ENCODE measurements around the gene CRHR2.
"Not testable (repeated sequence)": the region's sequence is repeated elsewhere in the genome, so short reads cannot be mapped to it uniquely, and the experiment has no call there.

Gene CRHR2

DNA sequence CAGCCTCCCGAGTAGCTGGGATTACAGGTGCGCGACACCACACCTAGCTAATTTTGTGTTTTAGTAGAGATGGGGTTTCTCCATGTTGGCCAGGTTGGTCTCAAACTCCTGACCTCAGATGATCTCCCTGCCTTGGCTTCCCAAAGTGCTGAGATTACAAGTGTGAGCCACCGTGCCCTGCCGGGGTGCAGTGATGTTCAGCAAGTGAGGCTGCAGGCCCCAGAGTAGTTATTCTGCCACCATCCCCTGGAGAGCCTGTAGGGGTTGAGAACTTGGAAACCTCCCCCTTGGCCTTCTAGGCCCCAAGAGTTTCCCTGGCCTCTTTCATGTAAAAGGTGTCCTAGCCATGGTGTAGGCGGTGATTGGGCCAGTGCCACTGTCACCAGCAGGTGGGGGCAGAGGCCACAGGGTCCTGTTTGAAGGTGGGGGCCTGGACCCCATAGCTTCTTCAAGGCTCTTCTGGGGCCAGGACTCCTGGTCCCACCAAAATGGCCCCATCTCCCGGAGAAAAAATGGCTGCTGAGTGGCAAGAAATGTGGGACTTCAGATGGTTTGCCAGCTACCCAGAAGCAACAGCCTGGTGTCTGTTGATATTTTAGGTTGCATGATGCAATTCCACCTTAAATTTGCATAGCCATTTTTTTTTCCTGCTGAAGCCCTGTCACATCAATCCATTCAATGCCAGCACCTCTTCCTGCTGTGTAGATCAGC is 44.2 kb upstream of the CRHR2 start:
- no peaks in the 10 kb centered on the region for H3K27me3 ChIP-seq (ENCODE audit: insufficient read depth, insufficient read length)
- H3K36me3 ChIP-seq (ENCODE audit: insufficient read depth, insufficient read length, low read length) = no peaks in the 10 kb centered on the region
- no peak overlapping the region for H3K9ac ChIP-seq (ENCODE audit: insufficient read length, low read depth)
- no peak for DNase-seq (ENCODE audit: low read depth, low spot score)
- peaks cover 14% of the 10 kb centered on the region for H3K4me1 ChIP-seq (ENCODE audit: insufficient read depth, insufficient read length)
- TF ChIP-seq SUZ12 (IDR thresholded peaks at IDR 0.05; ENCODE audit: extremely low read depth, insufficient read depth, insufficient read length) (no peak), YY1 (IDR thresholded peaks at IDR 0.05; ENCODE audit: insufficient read depth, insufficient read length) (no peak), ZNF274 (IDR thresholded peaks at IDR 0.05; ENCODE audit: low read depth, low read length) (no peak)
- no peaks in the 10 kb centered on the region for H3K9me3 ChIP-seq (ENCODE audit: insufficient read depth, low read length)
- no peak overlapping the region for H3K4me3 ChIP-seq (ENCODE audit: insufficient read length, low read depth)

DNA sequence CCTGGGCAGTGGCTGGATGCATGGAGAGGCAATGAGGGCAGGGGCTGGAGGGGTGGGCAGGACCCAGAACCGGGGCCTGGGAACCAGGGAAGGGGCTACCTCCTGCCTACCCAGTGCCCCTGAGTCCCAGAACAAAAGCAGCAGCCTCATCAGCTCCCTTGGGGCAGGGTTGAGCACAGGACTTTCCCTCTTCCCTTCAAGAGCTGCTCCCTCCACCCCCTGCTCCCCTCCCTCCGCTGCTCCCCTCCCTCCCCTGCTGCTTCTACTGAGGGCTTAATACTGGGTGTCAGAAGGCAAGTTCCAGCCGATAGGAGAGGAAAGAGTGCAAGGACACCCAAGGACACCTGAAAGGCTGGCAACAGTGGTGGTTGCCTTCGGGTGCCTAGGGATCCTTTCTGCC is 41.5 kb upstream of the CRHR2 start:
- peaks cover 20% of the 10 kb centered on the region; the same call in 1 of the 2 replicates for H3K9me3 ChIP-seq (ENCODE audit: insufficient read depth, low read length)
- TF ChIP-seq ZNF274 (IDR thresholded peaks at IDR 0.05; ENCODE audit: low read depth, low read length) = no peak
- TF ChIP-seq YY1 (IDR thresholded peaks at IDR 0.05; ENCODE audit: insufficient read depth, insufficient read length) = no peak
- H3K4me1 ChIP-seq (ENCODE audit: insufficient read depth, insufficient read length) = peaks cover 12% of the 10 kb centered on the region
- no peak for DNase-seq (ENCODE audit: low read depth, low spot score)
- H3K36me3 ChIP-seq (ENCODE audit: insufficient read depth, insufficient read length, low read length) = no peaks in the 10 kb centered on the region
- H3K9ac ChIP-seq (ENCODE audit: insufficient read length, low read depth) = no peak overlapping the region
- no peaks in the 10 kb centered on the region for H3K27me3 ChIP-seq (ENCODE audit: insufficient read depth, insufficient read length)
- H3K4me3 ChIP-seq (ENCODE audit: insufficient read length, low read depth) = no peak overlapping the region

DNA sequence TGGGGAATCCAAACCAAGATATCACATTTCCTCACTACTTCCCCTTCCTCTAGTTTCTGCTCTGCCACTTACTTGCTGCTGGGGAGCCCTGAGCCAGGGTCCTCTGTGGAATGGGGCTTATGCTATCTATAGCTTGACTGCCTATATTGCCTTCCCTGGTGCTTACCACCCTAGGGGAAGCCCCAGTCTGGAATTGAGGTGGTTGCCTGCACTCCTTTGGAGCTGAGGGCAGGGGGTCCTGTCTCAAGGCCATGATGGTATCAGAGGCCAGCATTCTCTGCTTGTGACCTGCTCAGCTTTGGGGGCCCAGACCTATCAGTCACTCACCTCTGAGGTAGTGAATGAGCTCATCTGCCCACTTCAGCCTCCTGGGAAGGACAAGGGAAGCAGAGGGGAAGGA is 40.4 kb upstream of the CRHR2 start:
- DNase-seq (ENCODE audit: low read depth, low spot score) = no peak
- no peak for TF ChIP-seq SUZ12 (IDR thresholded peaks at IDR 0.05; ENCODE audit: extremely low read depth, insufficient read depth, insufficient read length)
- TF ChIP-seq ZNF274 (IDR thresholded peaks at IDR 0.05; ENCODE audit: low read depth, low read length) = no peak
- no peak for TF ChIP-seq YY1 (IDR thresholded peaks at IDR 0.05; ENCODE audit: insufficient read depth, insufficient read length)
- Histone ChIP-seq H3K27me3 (ENCODE audit: insufficient read depth, insufficient read length) (no peaks in the 10 kb centered on the region), H3K36me3 (ENCODE audit: insufficient read depth, insufficient read length, low read length) (no peaks in the 10 kb centered on the region), H3K4me3 (ENCODE audit: insufficient read length, low read depth) (no peak overlapping the region), H3K9ac (ENCODE audit: insufficient read length, low read depth) (no peak overlapping the region), H3K9me3 (ENCODE audit: insufficient read depth, low read length) (peaks cover 31% of the 10 kb centered on the region; the same call in 1 of the 2 replicates), H3K4me1 (ENCODE audit: insufficient read depth, insufficient read length) (peaks cover 10% of the 10 kb centered on the region)

DNA sequence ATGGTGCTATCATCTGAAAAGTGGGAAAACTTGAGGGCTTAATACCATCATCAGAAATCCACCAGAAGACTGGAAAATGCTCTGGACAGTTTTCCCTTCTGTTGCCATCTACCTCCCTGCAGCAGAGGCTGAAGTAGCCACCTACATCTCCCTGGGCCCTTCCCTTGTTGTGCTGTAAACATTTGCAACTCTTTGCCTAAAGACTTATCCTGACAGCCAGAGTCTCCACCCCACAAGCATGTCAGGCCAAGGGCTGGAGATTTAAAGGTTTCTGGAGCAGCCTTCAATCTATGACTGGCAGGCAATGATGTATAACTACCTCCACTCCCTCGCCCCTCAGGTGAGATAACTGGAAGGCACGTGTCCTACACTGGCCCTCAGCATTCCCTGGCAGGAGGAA is 39.9 kb upstream of the CRHR2 start:
- Histone ChIP-seq H3K4me1 (ENCODE audit: insufficient read depth, insufficient read length) (peaks cover 9% of the 10 kb centered on the region), H3K4me3 (ENCODE audit: insufficient read length, low read depth) (no peak overlapping the region), H3K9ac (ENCODE audit: insufficient read length, low read depth) (no peak overlapping the region), H3K9me3 (ENCODE audit: insufficient read depth, low read length) (peaks cover 35% of the 10 kb centered on the region; the same call in 1 of the 2 replicates), H3K27me3 (ENCODE audit: insufficient read depth, insufficient read length) (no peaks in the 10 kb centered on the region), H3K36me3 (ENCODE audit: insufficient read depth, insufficient read length, low read length) (no peaks in the 10 kb centered on the region)
- no peak for DNase-seq (ENCODE audit: low read depth, low spot score)
- TF ChIP-seq ZNF274 (IDR thresholded peaks at IDR 0.05; ENCODE audit: low read depth, low read length) = no peak

DNA sequence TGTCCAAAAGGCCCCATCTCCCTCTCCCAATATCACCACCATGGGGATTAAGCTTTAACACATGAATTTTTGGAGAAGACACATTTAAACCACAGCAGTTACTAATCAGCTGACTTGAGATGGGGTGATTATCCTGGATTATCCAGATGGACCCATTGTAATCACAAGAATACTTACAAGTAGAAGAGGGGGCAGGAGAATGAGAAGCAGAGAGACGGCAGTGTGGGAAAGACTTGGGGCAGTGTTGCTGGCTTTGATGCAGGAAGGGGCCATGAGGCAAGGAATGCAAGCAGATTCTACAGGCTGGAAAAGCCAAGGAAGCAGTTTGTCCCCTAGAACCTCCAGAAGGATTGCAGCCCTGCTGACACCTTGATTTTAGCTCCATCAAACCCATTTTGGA is 39.0 kb upstream of the CRHR2 start:
- Histone ChIP-seq H3K36me3 (ENCODE audit: insufficient read depth, insufficient read length, low read length) (no peaks in the 10 kb centered on the region), H3K4me3 (ENCODE audit: insufficient read length, low read depth) (no peak overlapping the region), H3K27me3 (ENCODE audit: insufficient read depth, insufficient read length) (no peaks in the 10 kb centered on the region), H3K9ac (ENCODE audit: insufficient read length, low read depth) (no peak overlapping the region), H3K4me1 (ENCODE audit: insufficient read depth, insufficient read length) (peaks cover under 1% of the 10 kb centered on the region), H3K9me3 (ENCODE audit: insufficient read depth, low read length) (peaks cover 35% of the 10 kb centered on the region; the same call in 1 of the 2 replicates)
- TF ChIP-seq YY1 (IDR thresholded peaks at IDR 0.05; ENCODE audit: insufficient read depth, insufficient read length) = no peak
- no peak for TF ChIP-seq ZNF274 (IDR thresholded peaks at IDR 0.05; ENCODE audit: low read depth, low read length)
- TF ChIP-seq SUZ12 (IDR thresholded peaks at IDR 0.05; ENCODE audit: extremely low read depth, insufficient read depth, insufficient read length) = no peak
- no peak for DNase-seq (ENCODE audit: low read depth, low spot score)

DNA sequence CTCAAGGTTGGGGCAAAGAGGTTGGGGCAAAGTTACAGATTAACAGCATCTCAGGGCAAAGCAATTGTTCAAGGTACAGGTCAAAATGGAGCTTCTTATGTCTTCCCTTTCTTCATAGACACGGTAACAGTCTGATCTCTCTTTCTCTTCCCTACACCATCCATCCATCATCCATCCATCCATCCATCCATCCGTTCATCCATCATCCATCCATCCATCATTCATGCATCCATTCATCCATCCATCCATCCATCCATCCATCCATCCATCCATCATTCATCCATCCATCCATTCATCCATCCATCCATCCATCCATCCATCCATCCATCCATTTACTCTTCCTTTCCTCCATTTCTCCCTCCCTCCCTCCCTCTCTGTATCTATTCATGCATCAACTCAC is 37.2 kb upstream of the CRHR2 start:
- H3K27me3 ChIP-seq (ENCODE audit: insufficient read depth, insufficient read length); DNase-seq (ENCODE audit: low read depth, low spot score); H3K4me3 ChIP-seq (ENCODE audit: insufficient read length, low read depth); H3K9ac ChIP-seq (ENCODE audit: insufficient read length, low read depth); H3K4me1 ChIP-seq (ENCODE audit: insufficient read depth, insufficient read length); H3K36me3 ChIP-seq (ENCODE audit: insufficient read depth, insufficient read length, low read length): not testable (repeated sequence)
- peaks cover 35% of the 10 kb centered on the region; the same call in 1 of the 2 replicates for H3K9me3 ChIP-seq (ENCODE audit: insufficient read depth, low read length)

DNA sequence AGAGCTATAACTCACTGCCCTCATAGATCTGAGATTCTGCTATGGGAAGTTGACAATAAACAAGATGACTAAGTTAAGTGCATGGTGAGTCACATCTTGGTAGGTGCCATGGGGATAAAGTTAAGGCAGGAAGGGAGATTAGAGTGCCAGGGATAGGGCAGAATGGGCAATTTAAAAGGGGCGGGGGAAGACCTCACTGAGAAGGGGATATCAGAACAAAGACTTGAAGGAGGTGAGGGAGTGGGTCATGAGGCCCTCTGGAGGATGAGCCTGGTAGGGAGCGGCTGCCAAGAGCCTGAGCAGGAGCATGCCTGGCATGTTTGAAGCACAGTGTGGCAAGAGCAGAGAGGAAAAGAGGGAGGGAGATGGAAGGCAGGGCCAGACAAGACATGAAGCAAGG is 34.9 kb upstream of the CRHR2 start:
- no peak for DNase-seq (ENCODE audit: low read depth, low spot score)
- Histone ChIP-seq H3K4me3 (ENCODE audit: insufficient read length, low read depth) (no peak overlapping the region), H3K9me3 (ENCODE audit: insufficient read depth, low read length) (peaks cover 35% of the 10 kb centered on the region; the same call in 1 of the 2 replicates), H3K27me3 (ENCODE audit: insufficient read depth, insufficient read length) (no peaks in the 10 kb centered on the region), H3K36me3 (ENCODE audit: insufficient read depth, insufficient read length, low read length) (no peaks in the 10 kb centered on the region), H3K9ac (ENCODE audit: insufficient read length, low read depth) (no peak overlapping the region), H3K4me1 (ENCODE audit: insufficient read depth, insufficient read length) (peaks cover 2% of the 10 kb centered on the region)
- TF ChIP-seq ZNF274 (IDR thresholded peaks at IDR 0.05; ENCODE audit: low read depth, low read length) (no peak), YY1 (IDR thresholded peaks at IDR 0.05; ENCODE audit: insufficient read depth, insufficient read length) (no peak), SUZ12 (IDR thresholded peaks at IDR 0.05; ENCODE audit: extremely low read depth, insufficient read depth, insufficient read length) (no peak)

DNA sequence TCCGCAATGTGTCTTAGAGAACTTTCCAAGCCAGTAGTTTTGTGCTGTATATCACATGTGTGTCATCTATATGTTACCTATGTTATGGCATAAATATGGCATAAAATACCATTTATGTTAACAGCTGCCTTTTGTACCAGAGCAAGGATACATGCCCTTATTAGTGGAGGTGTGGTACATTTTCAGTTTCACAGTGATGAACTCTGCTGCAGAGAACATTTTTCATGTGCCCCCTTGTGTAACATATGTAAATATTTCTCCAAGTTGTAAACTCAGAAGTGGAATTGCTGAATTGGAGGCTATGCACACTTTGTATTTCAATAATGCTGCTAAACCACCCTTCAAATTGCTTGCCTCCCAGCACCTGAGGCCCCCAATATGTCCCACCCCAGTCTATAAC is 31.9 kb upstream of the CRHR2 start:
- peaks cover 2% of the 10 kb centered on the region for H3K4me1 ChIP-seq (ENCODE audit: insufficient read depth, insufficient read length)
- no peaks in the 10 kb centered on the region for H3K36me3 ChIP-seq (ENCODE audit: insufficient read depth, insufficient read length, low read length)
- peaks cover 19% of the 10 kb centered on the region; the same call in 1 of the 2 replicates for H3K9me3 ChIP-seq (ENCODE audit: insufficient read depth, low read length)
- H3K9ac ChIP-seq (ENCODE audit: insufficient read length, low read depth) = no peak overlapping the region
- H3K4me3 ChIP-seq (ENCODE audit: insufficient read length, low read depth) = no peak overlapping the region
- TF ChIP-seq ZNF274 (IDR thresholded peaks at IDR 0.05; ENCODE audit: low read depth, low read length) = no peak
- TF ChIP-seq YY1 (IDR thresholded peaks at IDR 0.05; ENCODE audit: insufficient read depth, insufficient read length) = no peak
- no peak for TF ChIP-seq SUZ12 (IDR thresholded peaks at IDR 0.05; ENCODE audit: extremely low read depth, insufficient read depth, insufficient read length)
- DNase-seq (ENCODE audit: low read depth, low spot score) = no peak
- no peaks in the 10 kb centered on the region for H3K27me3 ChIP-seq (ENCODE audit: insufficient read depth, insufficient read length)
